Endothelial cell of umbilical vein (primary cell): ENCODE measurements around the gene C19orf44. TPM values are rescaled to one million over a fixed set of nuclear protein-coding genes. Genes with fewer than 3 reads are reported as not detected.
A peak's percentile ranks its signal among the peaks of the same experiment; 100 is the strongest.
"Not testable (repeated sequence)": the region's sequence is repeated elsewhere in the genome, so short reads cannot be mapped to it uniquely, and the experiment has no call there.

Experiments used
- BruUV-seq: library from RNA; stranded (reverse); fragments of 400-500 nt; replicated peaks from 2 replicates; lab custom pipeline; 2021; lab: Mats Ljungman, UMichigan
- CTCF ChIA-PET: fragments of 300-600, 350-600 bp; sonication (Branson Sonifier 250); formaldehyde crosslinking; loops from one replicate; lab custom pipeline; 2021; ENCODE audit warnings: antibody characterized with exemption, inconsistent platforms; lab: Charles Lee
- POLR2A ChIA-PET: fragments of 300-600, 350-600 bp; sonication (Branson Sonifier 250); formaldehyde crosslinking; loops from one replicate; lab custom pipeline; 2021; ENCODE audit warnings: antibody characterized with exemption, inconsistent platforms; lab: Charles Lee
- DNase-seq: peaks from one replicate; pipeline ENCODE4 v3.0.0-alpha.2; 2011; ENCODE audit warnings: low read depth, low spot score
- FAIRE-seq: peaks from 2 replicates; lab custom pipeline; 2011; peaks lifted over from hg19 to GRCh38; lab: Jason Lieb, UNC
- H2AFZ ChIP-seq: 2 replicates; pipeline ENCODE4 v1.6.0; 2012; ENCODE audit warnings: low read depth, low read length, control low read depth, inconsistent platforms
- H3K27ac ChIP-seq: 2 replicates; pipeline ENCODE4 v1.5.1; 2011; ENCODE audit warnings: low read depth, mild to moderate bottlenecking, control low read depth, low read length, moderate library complexity; ENCODE audit not compliant: insufficient read depth
- H3K27me3 ChIP-seq, 2 experiments: 2 replicates each; pipeline versions ENCODE4 v1.6.0 to v1.6.1; 2011; ENCODE audit warnings: low read length in 2 of 2, mixed read lengths in 1 of 2; ENCODE audit not compliant: control insufficient read depth in 2 of 2, insufficient read depth in 2 of 2
- H3K36me3 ChIP-seq, 2 experiments: 2 replicates in 1 of 2; 3 replicates in 1 of 2; pipeline ENCODE4 v1.5.1; 2011; ENCODE audit warnings: low read length in 2 of 2, mild to moderate bottlenecking in 1 of 2, moderate library complexity in 1 of 2; ENCODE audit not compliant: control insufficient read depth in 2 of 2, insufficient read depth in 2 of 2; ENCODE audit errors: extremely low read depth in 1 of 2
- H3K4me1 ChIP-seq: 3 replicates; pipeline ENCODE4 v1.5.1; 2011; ENCODE audit warnings: mild to moderate bottlenecking, low read length; ENCODE audit not compliant: control insufficient read depth, insufficient read depth; ENCODE audit errors: extremely low read depth
- H3K4me2 ChIP-seq: 2 replicates; pipeline ENCODE4 v1.6.1; 2011; ENCODE audit warnings: low read length, control low read depth, mixed read lengths; ENCODE audit not compliant: insufficient read depth
- H3K4me3 ChIP-seq, 3 experiments: fragments of 200-600 bp in 1 of 3; sonication (generic), shearing (Covaris generic) in 1 of 3; replicated peaks in 1 of 3; 2 replicates each; pipeline ENCODE4 v1.5.1; 2011 to 2016; ENCODE audit warnings: control low read depth in 3 of 3, low read length in 3 of 3, mild to moderate bottlenecking in 2 of 3, inconsistent platforms in 1 of 3, low read depth in 1 of 3, moderate library complexity in 1 of 3; ENCODE audit not compliant: insufficient read depth in 1 of 3
- H3K79me2 ChIP-seq: 2 replicates; pipeline ENCODE4 v1.6.0; 2012; ENCODE audit warnings: low read length, inconsistent platforms; ENCODE audit not compliant: control insufficient read depth, insufficient read depth
- H3K9ac ChIP-seq: replicated peaks from 2 replicates; pipeline ENCODE3; 2011; ENCODE audit warnings: low read length, control low read depth; ENCODE audit not compliant: insufficient read depth; ENCODE audit errors: extremely low read depth
- H3K9me1 ChIP-seq: replicated peaks from 3 replicates; pipeline ENCODE4 v1.6.0; 2011; ENCODE audit warnings: mild to moderate bottlenecking, low read length; ENCODE audit not compliant: control insufficient read depth, insufficient read depth; ENCODE audit errors: extremely low read depth
- H3K9me3 ChIP-seq: replicated peaks from 2 replicates; pipeline ENCODE4 v1.5.1; 2012; ENCODE audit warnings: low read length, inconsistent platforms; ENCODE audit not compliant: control insufficient read depth, insufficient read depth
- H4K20me1 ChIP-seq: replicated peaks from 2 replicates; pipeline ENCODE3; 2011; ENCODE audit warnings: mild to moderate bottlenecking, low read length; ENCODE audit not compliant: control insufficient read depth, insufficient read depth; ENCODE audit errors: extremely low read depth
- FOS ChIP-seq: IDR thresholded peaks from 2 replicates; pipeline ENCODE4 v1.6.1; 2011; ENCODE audit warnings: mild to moderate bottlenecking, low read length, moderate library complexity, borderline replicate concordance; ENCODE audit not compliant: insufficient read depth
- dilution Hi-C: fragments of 300-500 bp; cut with MboI; formaldehyde crosslinking; loops from one replicate; pipeline ENCODE4 v1.15.0; 2019; ENCODE audit warnings: low sequenced_read_pairs; ENCODE audit not compliant: extremely low pct_ligation_motif_present
- intact Hi-C: fragments of 100-400 bp; cut with micrococcal nuclease; formaldehyde crosslinking; loops from one replicate; pipeline ENCODE4 v1.10.0; 2022
- polyA plus RNA-seq, 4 experiments: library from polyadenylated mRNA; depleted of rRNA in 3 of 4; stranded (reverse) in 3 of 4; unstranded in 1 of 4; fragments of >200 nt; gene quantifications; 2 replicates each; pipeline versions ENCODE4 v1.2.1 to v1.2.3, GENCODE V29; 2011 to 2012; ENCODE audit warnings: missing spikeins in 1 of 4
- total RNA-seq: library from RNA; stranded (reverse); gene quantifications from 2 replicates; pipeline ENCODE4 v1.2.3, GENCODE V29; 2021

The C19orf44 gene
- total and polyA plus RNA-seq, 2 donors (not counting 3 experiments of a cell fraction or from before 2014, with no cell fraction given), result 3.5 to 4.3 TPM

- POLR2A ChIA-PET, result interaction anchor here (0.6 to 1.1 kb wide), 3 partner anchors 85 to 117 kb away, joined by 3 to 6 read pairs (median 3); partner anchors contain the start of gene MED26
- peak; percentile 37 for FAIRE-seq
- dilution Hi-C loops (no loop called here), intact Hi-C loops (loop anchor here (1.0 to 5.0 kb wide), 3 partner anchors 23 to 106 kb away; partner anchors contain the start of gene SLC35E1)
- peak overlapping the region; percentile 90 for H2AFZ ChIP-seq
- H3K27me3 ChIP-seq, result no peaks in the 10 kb centered on the region
- no peaks in the 10 kb centered on the region for H3K9me1 ChIP-seq
- no peaks in the 10 kb centered on the region for H4K20me1 ChIP-seq
- H3K9ac ChIP-seq, result peak overlapping the region; percentile 94
- peaks cover 3 to 5% of the 10 kb centered on the region in 2 experiments for H3K36me3 ChIP-seq
- H3K79me2 ChIP-seq, result peaks cover 50% of the 10 kb centered on the region
- CTCF ChIA-PET, result interaction anchor here (0.7 to 0.8 kb wide), 2 partner anchors 19 to 72 kb away, joined by 3 to 4 read pairs; no protein-coding TSS in a partner anchor
- no peak for TF ChIP-seq FOS
- peak overlapping the region; percentile 70 for H3K27ac ChIP-seq
- H3K4me3 ChIP-seq, result peak overlapping the region; percentile 66 to 85 (median 70)
- BruUV-seq, result TSS peak; percentile 66
- H3K4me1 ChIP-seq, result peaks cover 12% of the 10 kb centered on the region
- no peak for DNase-seq
- H3K4me2 ChIP-seq, result peak overlapping the region; percentile 94
- no peaks in the 10 kb centered on the region for H3K9me3 ChIP-seq
Observed at GRCh38 chr19:16542910-16543472, 46.8 kb downstream of the C19orf44 start.

GRCh38 chr19:16543734-16544133 lies 47.5 kb downstream of the C19orf44 start:
- H3K9me1 ChIP-seq, H3K9ac ChIP-seq, H4K20me1 ChIP-seq, BruUV-seq, H3K27ac ChIP-seq, H3K36me3 ChIP-seq, dilution Hi-C loops, FAIRE-seq, DNase-seq, H3K9me3 ChIP-seq, H2AFZ ChIP-seq, H3K27me3 ChIP-seq, H3K4me3 ChIP-seq: not testable (repeated sequence)
- ChIA-PET CTCF (interaction anchor here (0.7 kb wide), 1 partner anchor 73 kb away, joined by 3 read pairs; no protein-coding TSS in a partner anchor), POLR2A (interaction anchor here (0.7 to 1.1 kb wide), 2 partner anchors 84 to 118 kb away, joined by 3 to 6 read pairs; partner anchors contain the start of gene MED26)
- H3K79me2 ChIP-seq, result peaks cover 43% of the 10 kb centered on the region
- intact Hi-C loops, result loop anchor here (5.0 kb wide), 1 partner anchor 106 kb away; no protein-coding TSS in a partner anchor
- H3K4me1 ChIP-seq, result peaks cover 12% of the 10 kb centered on the region
- H3K4me2 ChIP-seq, result peak overlapping the region; percentile 94
